EH (cell line): Measurements from ENCODE around the gene SUZ12.
"Not testable (repeated sequence)": the region's sequence is repeated elsewhere in the genome, so short reads cannot be mapped to it uniquely, and the experiment has no call there.

Source experiments
- DNase-seq: peaks from one replicate; pipeline ENCODE4 v3.0.0-alpha.2; 2015; ENCODE audit warnings: low read depth

Gene SUZ12

GRCh38 chr17:32041306-32041875, 104.6 kb downstream of the SUZ12 start:
- not testable (repeated sequence) for DNase-seq

GRCh38 chr17:32042266-32042665, 105.5 kb downstream of the SUZ12 start:
- not testable (repeated sequence) for DNase-seq

GRCh38 chr17:32045611-32046010, 108.8 kb downstream of the SUZ12 start:
- DNase-seq = peak; percentile 21

GRCh38 chr17:32047663-32048062, 110.9 kb downstream of the SUZ12 start:
- not testable (repeated sequence) for DNase-seq
